ENCODE results near the gene CCNL1. TPM values are rescaled to one million over a fixed set of nuclear protein-coding genes. Genes with fewer than 3 reads are reported as not detected.
A peak's percentile ranks its signal among the peaks of the same experiment; 100 is the strongest.
"Not testable (repeated sequence)": the region's sequence is repeated elsewhere in the genome, so short reads cannot be mapped to it uniquely, and the experiment has no call there.

Gene CCNL1
- total and polyA plus RNA-seq, 7 experiments from 2014 or later, result 65.4 to 1,170 (median 353) TPM

DNA sequence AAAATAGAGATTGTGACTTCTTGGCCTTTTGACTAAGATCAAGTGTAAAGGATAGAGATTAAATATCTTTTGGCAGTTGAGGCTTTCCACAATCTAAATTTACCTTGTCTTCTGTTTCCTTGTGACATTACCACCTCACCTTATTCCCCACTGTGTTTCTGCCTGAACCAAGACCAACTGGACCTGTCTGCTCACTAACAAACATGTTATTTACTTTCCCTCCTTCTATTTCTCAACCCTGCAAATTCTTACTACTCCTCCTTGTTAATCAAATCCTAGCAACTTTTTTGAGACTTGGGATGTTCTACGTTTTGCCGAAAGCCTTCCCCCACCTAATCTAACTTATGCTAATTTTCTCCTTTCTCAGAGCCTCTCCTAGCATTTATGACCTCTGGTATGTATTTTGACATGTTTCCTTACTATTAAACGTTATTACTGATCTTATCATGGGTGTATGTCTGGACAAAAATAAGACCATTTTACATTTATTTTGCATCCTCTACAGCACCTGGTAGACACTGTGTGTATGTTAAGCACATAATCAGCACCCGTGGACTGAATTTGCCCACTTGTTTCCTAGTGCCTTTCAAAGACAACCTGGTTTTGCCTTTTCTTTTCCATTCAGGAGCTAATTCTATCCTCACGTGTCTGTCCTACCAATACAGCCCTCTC is 7.6 kb upstream of the CCNL1 start:
- no peaks in the 10 kb centered on the region for H3K9me3 ChIP-seq (ENCODE audit: control insufficient read depth in 2 of 3, low read length in 3 of 3)
- ATAC-seq, result no peak
- H3K36me3 Mint-ChIP-seq, result peaks cover 0 to 2% (median 0%) of the 10 kb centered on the region in 5 donors
- H3K27ac ChIP-seq (ENCODE audit: low read depth, low read length), result no peak overlapping the region
- no peaks in the 10 kb centered on the region for H3K27me3 ChIP-seq (ENCODE audit: control insufficient read depth in 2 of 2, insufficient read depth in 2 of 2, low read length in 2 of 2)
- intact Hi-C loops (cut with micrococcal nuclease), result no loop called here
- POLR2A ChIA-PET, result interaction anchor here (2.7 kb wide), 1 partner anchor 8 kb away, joined by 38 read pairs; the partner anchor contains the start of gene CCNL1
- peaks cover 0 to 18% (median 6%) of the 10 kb centered on the region in 7 donors for H3K4me1 Mint-ChIP-seq
- H3K4me3 Mint-ChIP-seq, result no peak overlapping the region
- no peaks in the 10 kb centered on the region for H3K36me3 ChIP-seq (ENCODE audit: control insufficient read depth in 2 of 3, insufficient read depth in 3 of 3, low read length in 3 of 3)
- DNase-seq, result no peak
- peaks cover 0 to 2% (median 0%) of the 10 kb centered on the region in 5 donors for H3K27me3 Mint-ChIP-seq
- no peaks in the 10 kb centered on the region for H3K4me1 ChIP-seq (ENCODE audit: control insufficient read depth in 2 of 2, insufficient read depth in 2 of 2, low read length in 2 of 2)
- CTCF ChIA-PET, result no interaction called here
- no peak overlapping the region for H3K27ac Mint-ChIP-seq
- peaks cover 0 to 3% (median 0%) of the 10 kb centered on the region in 11 donors for H3K9me3 Mint-ChIP-seq
- no peak overlapping the region for H3K4me3 ChIP-seq (ENCODE audit: low read length)

DNA sequence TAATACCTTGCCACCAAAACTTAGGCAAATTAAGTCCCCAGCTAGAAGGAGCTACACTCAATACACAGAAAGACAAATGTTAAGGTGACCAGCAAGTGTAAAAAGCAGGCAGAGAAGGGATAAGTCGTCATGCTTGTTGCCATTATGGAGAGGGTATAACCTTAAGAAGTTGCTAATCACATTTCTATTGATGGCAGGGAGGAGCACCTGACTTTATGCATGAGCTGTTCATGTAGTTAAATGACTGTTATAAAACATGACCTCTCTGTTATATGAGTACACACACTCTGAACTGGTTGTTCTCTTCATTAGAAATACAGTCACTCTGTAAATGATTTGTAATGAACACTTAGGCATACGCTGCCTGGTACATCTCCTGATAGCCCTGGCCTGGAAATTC is 6.6 kb upstream of the CCNL1 start:
- no peak overlapping the region for H3K4me3 Mint-ChIP-seq
- ChIA-PET POLR2A (no interaction called here), CTCF (no interaction called here)
- no peak overlapping the region for H3K27ac ChIP-seq (ENCODE audit: low read depth, low read length)
- H3K27me3 Mint-ChIP-seq, result no peaks in the 10 kb centered on the region
- no peaks in the 10 kb centered on the region for H3K27me3 ChIP-seq (ENCODE audit: control insufficient read depth in 2 of 2, insufficient read depth in 2 of 2, low read length in 2 of 2)
- no peak overlapping the region for H3K4me3 ChIP-seq (ENCODE audit: low read length)
- no peaks in the 10 kb centered on the region for H3K9me3 ChIP-seq (ENCODE audit: control insufficient read depth in 2 of 3, low read length in 3 of 3)
- no peak for DNase-seq
- no peak overlapping the region for H3K27ac Mint-ChIP-seq
- ATAC-seq, result no peak
- peaks cover 0 to 20% (median 13%) of the 10 kb centered on the region in 7 donors for H3K4me1 Mint-ChIP-seq
- H3K36me3 Mint-ChIP-seq, result peaks cover 0 to 3% (median 0%) of the 10 kb centered on the region in 5 donors
- no peaks in the 10 kb centered on the region for H3K4me1 ChIP-seq (ENCODE audit: control insufficient read depth in 2 of 2, insufficient read depth in 2 of 2, low read length in 2 of 2)
- intact Hi-C loops (cut with micrococcal nuclease), result no loop called here
- H3K9me3 Mint-ChIP-seq, result peaks cover 0 to 3% (median 0%) of the 10 kb centered on the region in 11 donors
- no peaks in the 10 kb centered on the region for H3K36me3 ChIP-seq (ENCODE audit: control insufficient read depth in 2 of 3, insufficient read depth in 3 of 3, low read length in 3 of 3)

DNA sequence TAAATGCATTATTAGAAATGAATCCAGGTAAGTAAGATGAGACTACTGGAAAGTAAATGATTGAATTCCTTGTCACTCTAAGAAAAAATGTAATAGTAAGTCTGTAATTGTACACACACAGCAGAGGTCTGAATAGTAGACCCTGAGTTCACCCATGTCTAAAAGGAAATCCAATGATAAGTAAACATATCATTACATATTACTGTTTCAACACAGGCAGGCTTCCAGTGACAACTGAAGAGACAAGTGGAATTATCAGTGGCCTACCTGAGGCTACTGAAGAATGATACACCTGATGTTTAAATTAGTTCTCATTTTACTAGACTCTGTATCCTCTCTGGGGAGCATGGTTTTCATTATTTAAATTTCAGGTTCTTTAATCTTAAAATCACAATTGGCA is 6.2 kb upstream of the CCNL1 start:
- H3K4me1 ChIP-seq (ENCODE audit: control insufficient read depth in 2 of 2, insufficient read depth in 2 of 2, low read length in 2 of 2), result peaks cover 0 to 2% of the 10 kb centered on the region in 2 donors
- H3K36me3 Mint-ChIP-seq, result peaks cover 0 to 1% (median 0%) of the 10 kb centered on the region in 5 donors
- no peaks in the 10 kb centered on the region for H3K9me3 ChIP-seq (ENCODE audit: control insufficient read depth in 2 of 3, low read length in 3 of 3)
- intact Hi-C loops (cut with micrococcal nuclease), result no loop called here
- peaks cover 0 to 3% (median 0%) of the 10 kb centered on the region in 11 donors for H3K9me3 Mint-ChIP-seq
- peak overlapping the region in 1 of 9 donors; percentile 14 for H3K27ac Mint-ChIP-seq
- CTCF ChIA-PET, result no interaction called here
- H3K27ac ChIP-seq (ENCODE audit: low read depth, low read length), result no peak overlapping the region
- H3K27me3 ChIP-seq (ENCODE audit: control insufficient read depth in 2 of 2, insufficient read depth in 2 of 2, low read length in 2 of 2), result no peaks in the 10 kb centered on the region
- DNase-seq (no peak), ATAC-seq (no peak)
- peaks cover 3 to 21% (median 17%) of the 10 kb centered on the region in 7 donors for H3K4me1 Mint-ChIP-seq
- no peaks in the 10 kb centered on the region for H3K27me3 Mint-ChIP-seq
- H3K4me3 ChIP-seq (ENCODE audit: low read length), result no peak overlapping the region
- H3K36me3 ChIP-seq (ENCODE audit: control insufficient read depth in 2 of 3, insufficient read depth in 3 of 3, low read length in 3 of 3), result no peaks in the 10 kb centered on the region
- no peak overlapping the region for H3K4me3 Mint-ChIP-seq
- POLR2A ChIA-PET, result no interaction called here

DNA sequence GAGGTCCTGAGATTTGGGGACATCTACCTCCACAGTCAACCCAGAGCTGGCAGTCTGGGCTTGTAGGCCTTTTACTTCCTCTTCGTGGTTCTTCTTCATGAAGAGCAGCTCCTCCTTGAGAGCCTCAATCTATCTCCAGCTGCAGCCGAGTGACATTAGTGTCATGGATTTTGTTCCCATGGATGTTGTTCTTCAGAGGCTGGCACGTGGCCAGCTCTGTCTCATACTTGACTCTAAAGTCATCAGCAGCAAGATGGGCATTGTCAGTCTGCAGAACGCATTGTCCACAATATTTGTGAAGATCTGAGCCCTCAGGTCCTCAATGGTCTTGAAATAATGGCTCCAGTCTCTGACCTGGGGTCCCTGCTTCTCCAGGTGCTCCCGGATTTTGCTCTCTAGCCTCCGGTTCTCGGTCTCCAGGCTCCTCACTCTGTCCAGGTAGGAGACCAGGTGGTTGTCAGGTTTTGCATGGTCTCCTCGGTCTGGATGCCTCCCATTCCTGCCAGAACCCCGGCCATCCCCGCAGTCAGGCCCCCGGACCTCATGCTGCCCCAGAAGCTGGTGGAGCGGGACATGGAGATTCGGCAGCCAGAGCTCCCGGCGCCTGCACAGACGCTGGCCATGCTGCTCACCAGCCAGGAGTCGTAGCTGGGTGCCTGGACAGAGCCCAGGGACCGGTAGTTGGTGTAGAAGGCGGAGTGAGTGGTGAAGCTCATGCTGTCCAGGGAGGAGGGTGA is 3.4 kb upstream of the CCNL1 start:
- H3K36me3 Mint-ChIP-seq, result peaks cover 4 to 15% (median 10%) of the 10 kb centered on the region in 5 donors
- DNase-seq (no peak), ATAC-seq (no peak)
- Histone ChIP-seq H3K27me3 (ENCODE audit: control insufficient read depth in 2 of 2, insufficient read depth in 2 of 2, low read length in 2 of 2) (no peaks in the 10 kb centered on the region), H3K36me3 (ENCODE audit: control insufficient read depth in 2 of 3, insufficient read depth in 3 of 3, low read length in 3 of 3) (peaks cover under 1 to 9% (median 7%) of the 10 kb centered on the region in 3 experiments), H3K27ac (ENCODE audit: low read depth, low read length) (no peak overlapping the region), H3K4me3 (ENCODE audit: low read length) (no peak overlapping the region), H3K4me1 (ENCODE audit: control insufficient read depth in 2 of 2, insufficient read depth in 2 of 2, low read length in 2 of 2) (peaks cover 5 to 11% of the 10 kb centered on the region in 2 donors), H3K9me3 (ENCODE audit: control insufficient read depth in 2 of 3, low read length in 3 of 3) (no peaks in the 10 kb centered on the region)
- H3K27me3 Mint-ChIP-seq, result no peaks in the 10 kb centered on the region
- H3K9me3 Mint-ChIP-seq, result peaks cover 0 to 12% (median 0%) of the 10 kb centered on the region in 11 donors
- intact Hi-C loops (cut with micrococcal nuclease), result loop anchor here in 1 of 2 donors (5.0 kb wide), 1 partner anchor 1639 kb away; the partner anchor contains the start of gene MFSD1
- H3K27ac Mint-ChIP-seq, result peak overlapping the region; percentile 39 to 98 (median 79)
- CTCF ChIA-PET, result interaction anchor here (0.6 to 1.1 kb wide), 2 partner anchors 11 to 1399 kb away, joined by 3 to 5 read pairs; no protein-coding TSS in a partner anchor
- peaks cover 12 to 36% (median 31%) of the 10 kb centered on the region in 7 donors for H3K4me1 Mint-ChIP-seq
- H3K4me3 Mint-ChIP-seq, result peak overlapping the region in 1 of 10 donors; percentile 66
- POLR2A ChIA-PET, result interaction anchor here (0.7 to 7.3 kb wide), 4 partner anchors 11 to 346 kb away, joined by 3 to 520 read pairs (median 3); no protein-coding TSS in a partner anchor

DNA sequence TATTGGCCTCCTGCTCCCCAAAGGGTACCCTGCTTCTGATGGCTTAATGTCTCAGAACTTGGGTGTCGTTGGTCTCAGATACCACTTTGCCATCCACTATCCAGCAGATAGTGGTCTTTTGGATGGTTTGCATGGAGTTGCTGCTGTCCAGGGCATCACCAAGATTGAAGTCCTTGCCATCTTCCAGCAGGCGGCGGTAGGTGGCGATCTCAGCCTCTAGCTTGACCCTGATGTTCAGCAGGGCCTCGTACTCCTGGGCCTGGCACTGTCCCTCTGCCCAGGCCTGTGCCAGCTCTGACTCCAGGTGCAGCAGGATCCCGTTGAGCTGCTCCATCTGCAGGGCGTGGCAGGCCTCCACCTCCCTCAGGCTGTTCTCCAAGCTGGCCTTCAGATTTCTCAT is 2.7 kb upstream of the CCNL1 start:
- Mint-ChIP-seq H3K36me3 (peaks cover 11 to 23% (median 18%) of the 10 kb centered on the region in 5 donors), H3K27ac (peak overlapping the region in 7 of 9 donors; percentile 18 to 100 (median 88)), H3K4me1 (peaks cover 19 to 43% (median 39%) of the 10 kb centered on the region in 7 donors), H3K9me3 (peaks cover 0 to 12% (median 0%) of the 10 kb centered on the region in 11 donors)
- not testable (repeated sequence) for H3K4me3 Mint-ChIP-seq; H3K4me3 ChIP-seq (ENCODE audit: low read length); H3K9me3 ChIP-seq (ENCODE audit: control insufficient read depth in 2 of 3, low read length in 3 of 3); ATAC-seq; H3K27me3 ChIP-seq (ENCODE audit: control insufficient read depth in 2 of 2, insufficient read depth in 2 of 2, low read length in 2 of 2); DNase-seq; H3K27me3 Mint-ChIP-seq
- POLR2A ChIA-PET, result interaction anchor here (0.7 to 7.3 kb wide), 3 partner anchors 12 to 345 kb away, joined by 3 to 520 read pairs (median 3); no protein-coding TSS in a partner anchor
- peaks cover 12 to 19% of the 10 kb centered on the region in 2 donors for H3K4me1 ChIP-seq (ENCODE audit: control insufficient read depth in 2 of 2, insufficient read depth in 2 of 2, low read length in 2 of 2)
- intact Hi-C loops (cut with micrococcal nuclease), result loop anchor here in 1 of 2 donors (5.0 kb wide), 1 partner anchor 1640 kb away; the partner anchor contains the start of gene MFSD1
- peak overlapping the region; percentile 97 for H3K27ac ChIP-seq (ENCODE audit: low read depth, low read length)
- H3K36me3 ChIP-seq (ENCODE audit: control insufficient read depth in 2 of 3, insufficient read depth in 3 of 3, low read length in 3 of 3), result peaks cover 8 to 17% (median 15%) of the 10 kb centered on the region in 3 experiments
- CTCF ChIA-PET, result interaction anchor here (1.1 kb wide), 1 partner anchor 12 kb away, joined by 5 read pairs; no protein-coding TSS in a partner anchor
